Gastroesophageal sphincter (tissue), 3 donors: Measurements from ENCODE around the gene FAM124A.

Source experiments
- CTCF ChIP-seq, 4 experiments: fragments of 200-600 bp in 2 of 4; fragments of 450-650 bp in 2 of 4; sonication (generic) in 1 of 4; IDR thresholded peaks; one replicate each; pipeline ENCODE4 v1.5.1; 2017 to 2019; ENCODE audit warnings: antibody characterized with exemption in 4 of 4, mild to moderate bottlenecking in 2 of 4, moderate library complexity in 2 of 4
- POLR2A ChIP-seq, 2 donors: fragments of 450-650 bp; IDR thresholded peaks; one replicate each; pipeline ENCODE4 v1.6.1; 2017; ENCODE audit warnings: antibody characterized with exemption in 2 of 2, mild to moderate bottlenecking in 2 of 2, moderate library complexity in 1 of 2

- TF ChIP-seq CTCF (IDR thresholded peaks at IDR 0.05), result no peak
- no peak for TF ChIP-seq POLR2A (IDR thresholded peaks at IDR 0.05)
These were observed 46.8 kb downstream of the FAM124A start for GRCh38 chr13:51269039-51269438.
